Left ventricle myocardium inferior (tissue), 1 donor: ENCODE results near the gene GCNT1. TPM values are rescaled to one million over a fixed set of nuclear protein-coding genes. Genes with fewer than 3 reads are reported as not detected.

Experiments used
- DNase-seq: peaks from one replicate; pipeline ENCODE4 v3.0.0-alpha.2; 2020
- H3K27ac ChIP-seq: fragments of 200-600 bp; replicated peaks from 2 replicates; pipeline ENCODE4 v1.8.0; 2021
- H3K27me3 ChIP-seq: fragments of 200-600 bp; 2 replicates; pipeline ENCODE4 v1.8.0; 2021; ENCODE audit warnings: low read depth
- H3K36me3 ChIP-seq: fragments of 200-600 bp; 2 replicates; pipeline ENCODE4 v1.8.0; 2021
- H3K4me1 ChIP-seq: fragments of 200-600 bp; 2 replicates; pipeline ENCODE4 v1.8.0; 2021
- H3K4me3 ChIP-seq: fragments of 200-600 bp; 2 replicates; pipeline ENCODE4 v1.8.0; 2021; ENCODE audit warnings: mild to moderate bottlenecking, moderate library complexity
- H3K9me3 ChIP-seq: fragments of 200-600 bp; replicated peaks from 2 replicates; pipeline ENCODE4 v1.8.0; 2021
- intact Hi-C: fragments of 100-400 bp; cut with micrococcal nuclease; formaldehyde crosslinking; loops from one replicate; pipeline ENCODE4 v1.11.0; 2022
- total RNA-seq: library from RNA; stranded (reverse); fragmentation: NEBNext Ultra II Directional; extraction: Animal tissue kit (Norgen Biotek cat#: 25700); gene quantifications from one replicate; pipeline ENCODE4 v1.2.1, GENCODE V29; 2021
- TF ChIP-seq, protein P1 (sequence below): fragments of 200-600 bp; IDR thresholded peaks from 2 replicates; pipeline ENCODE4 v1.8.0; 2021; ENCODE audit warnings: antibody characterized with exemption, mild to moderate bottlenecking, borderline replicate concordance
- donor health status: DM: no; HTN: yes; CAD: no; lungs with severe emphysema.

Gene GCNT1
- total RNA-seq, 1 donor from 2014 or later = 1.3 TPM

DNA sequence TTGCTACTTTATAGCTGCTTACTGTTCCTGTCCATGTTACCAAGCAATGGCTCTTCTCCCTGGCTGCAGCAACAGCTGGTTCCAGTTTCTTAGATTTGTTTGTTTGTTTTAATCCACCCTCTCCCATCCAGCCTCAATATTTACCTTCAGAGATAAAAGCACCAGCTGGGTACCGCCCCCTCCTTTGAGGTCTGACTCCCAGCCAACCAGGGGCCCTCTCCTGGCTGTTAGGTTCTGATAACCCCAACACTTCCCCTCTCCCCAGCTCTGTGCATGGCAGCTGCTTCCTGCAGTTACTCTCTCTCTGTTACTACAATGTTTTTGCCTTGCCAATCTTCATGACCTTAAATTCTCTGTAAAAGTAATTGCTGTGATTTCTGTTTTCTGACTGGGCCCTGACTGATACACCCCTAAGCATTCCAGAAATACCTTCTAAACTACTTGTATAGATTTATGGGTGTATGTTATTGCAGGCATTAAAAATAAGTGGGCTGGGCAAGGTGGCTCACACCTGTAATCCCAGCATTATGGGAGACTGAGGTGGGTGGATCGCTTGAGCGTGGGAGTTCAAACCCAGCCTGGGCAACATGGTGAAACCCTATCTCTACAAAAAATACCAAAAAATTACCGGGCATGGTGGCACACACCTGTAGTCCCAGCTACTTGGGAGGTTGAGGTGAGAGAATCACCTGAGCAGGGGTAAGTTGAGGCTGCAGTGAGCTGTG, 2.6 kb upstream of the GCNT1 start:
- intact Hi-C loops = no loop called here
- TF ChIP-seq, protein P1, sequence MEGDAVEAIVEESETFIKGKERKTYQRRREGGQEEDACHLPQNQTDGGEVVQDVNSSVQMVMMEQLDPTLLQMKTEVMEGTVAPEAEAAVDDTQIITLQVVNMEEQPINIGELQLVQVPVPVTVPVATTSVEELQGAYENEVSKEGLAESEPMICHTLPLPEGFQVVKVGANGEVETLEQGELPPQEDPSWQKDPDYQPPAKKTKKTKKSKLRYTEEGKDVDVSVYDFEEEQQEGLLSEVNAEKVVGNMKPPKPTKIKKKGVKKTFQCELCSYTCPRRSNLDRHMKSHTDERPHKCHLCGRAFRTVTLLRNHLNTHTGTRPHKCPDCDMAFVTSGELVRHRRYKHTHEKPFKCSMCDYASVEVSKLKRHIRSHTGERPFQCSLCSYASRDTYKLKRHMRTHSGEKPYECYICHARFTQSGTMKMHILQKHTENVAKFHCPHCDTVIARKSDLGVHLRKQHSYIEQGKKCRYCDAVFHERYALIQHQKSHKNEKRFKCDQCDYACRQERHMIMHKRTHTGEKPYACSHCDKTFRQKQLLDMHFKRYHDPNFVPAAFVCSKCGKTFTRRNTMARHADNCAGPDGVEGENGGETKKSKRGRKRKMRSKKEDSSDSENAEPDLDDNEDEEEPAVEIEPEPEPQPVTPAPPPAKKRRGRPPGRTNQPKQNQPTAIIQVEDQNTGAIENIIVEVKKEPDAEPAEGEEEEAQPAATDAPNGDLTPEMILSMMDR = no peak
- Histone ChIP-seq H3K27ac (no peak overlapping the region), H3K9me3 (no peaks in the 10 kb centered on the region), H3K4me3 (no peak overlapping the region), H3K27me3 (peaks cover 25% of the 10 kb centered on the region), H3K36me3 (no peaks in the 10 kb centered on the region), H3K4me1 (peaks cover 19% of the 10 kb centered on the region)
- no peak for DNase-seq

DNA sequence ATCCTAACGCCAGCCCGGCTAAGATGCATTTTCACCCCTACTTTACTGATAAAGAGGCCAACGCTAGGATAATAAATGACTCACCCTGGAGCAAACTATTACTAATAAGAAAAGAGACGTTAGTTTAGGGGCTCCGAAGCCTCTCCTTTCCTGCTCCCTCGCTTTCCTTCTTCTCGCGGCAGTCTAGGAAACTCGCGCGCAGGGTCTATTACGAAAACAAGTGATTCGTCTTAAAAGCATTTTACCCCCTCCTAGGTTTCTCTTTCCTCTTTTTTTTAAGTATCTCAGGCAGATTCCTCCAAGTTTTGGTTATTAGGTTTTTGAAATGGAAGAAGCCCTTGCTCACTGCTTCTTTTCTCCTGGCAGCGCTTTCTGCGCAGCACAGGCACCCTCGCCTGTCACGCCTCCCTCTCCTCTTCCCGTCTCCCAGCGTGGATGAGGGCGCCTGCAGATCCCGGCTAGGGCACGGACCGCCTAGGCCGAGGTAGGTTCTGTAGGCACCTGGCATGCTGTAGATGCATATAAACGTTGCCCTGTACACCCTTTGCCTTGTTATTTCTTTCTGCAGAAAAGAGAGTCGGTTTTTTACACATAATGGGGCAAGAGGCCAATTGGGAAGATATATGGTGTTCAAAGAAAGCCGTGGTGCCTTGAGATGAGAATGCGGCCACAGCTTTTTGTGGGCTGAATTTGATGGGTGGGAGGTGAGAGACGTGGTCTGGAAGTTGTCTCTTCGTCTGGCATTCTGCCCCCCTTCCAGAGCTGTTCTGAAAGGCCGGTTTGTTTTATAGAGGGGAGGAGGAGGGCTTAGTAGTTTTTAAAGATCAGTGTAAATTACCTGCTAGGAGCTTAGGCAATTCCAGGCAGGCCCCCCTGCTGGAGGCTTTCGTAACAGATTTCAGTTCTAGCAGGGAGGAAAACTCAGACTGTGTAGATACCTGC, 983 bp downstream of the GCNT1 start:
- peak overlapping the region; percentile 53 for H3K27ac ChIP-seq
- peaks cover 33% of the 10 kb centered on the region for H3K27me3 ChIP-seq
- H3K4me3 ChIP-seq = peak overlapping the region; percentile 79
- no peaks in the 10 kb centered on the region for H3K36me3 ChIP-seq
- TF ChIP-seq, protein P1 = no peak
- H3K9me3 ChIP-seq = no peaks in the 10 kb centered on the region
- peak; percentile 24 for DNase-seq
- H3K4me1 ChIP-seq = peaks cover 19% of the 10 kb centered on the region
- intact Hi-C loops = no loop called here

DNA sequence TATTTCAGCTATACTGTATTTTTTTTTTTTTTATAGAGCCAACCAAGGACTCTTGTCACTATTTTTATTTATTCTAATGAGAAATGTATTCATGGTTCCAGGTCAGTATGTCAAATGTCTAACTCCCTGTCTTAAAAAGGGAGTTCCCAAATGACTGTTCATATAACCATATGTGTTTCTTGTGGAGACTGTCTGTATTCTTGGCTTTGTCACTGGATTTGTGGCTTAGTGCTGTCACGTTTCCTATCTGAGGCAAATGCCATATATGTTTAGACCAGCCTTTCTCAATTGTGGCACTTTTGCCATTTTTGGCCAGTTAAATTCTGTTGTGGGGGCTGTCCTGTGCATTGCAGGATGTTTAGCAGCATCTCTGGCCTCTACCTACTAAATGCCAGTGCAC, 3.1 kb downstream of the GCNT1 start:
- TF ChIP-seq, protein P1 = no peak
- Histone ChIP-seq H3K4me3 (no peak overlapping the region), H3K27ac (no peak overlapping the region), H3K27me3 (peaks cover 33% of the 10 kb centered on the region), H3K9me3 (no peaks in the 10 kb centered on the region), H3K4me1 (peaks cover 19% of the 10 kb centered on the region), H3K36me3 (no peaks in the 10 kb centered on the region)
- intact Hi-C loops = no loop called here
- DNase-seq = no peak

DNA sequence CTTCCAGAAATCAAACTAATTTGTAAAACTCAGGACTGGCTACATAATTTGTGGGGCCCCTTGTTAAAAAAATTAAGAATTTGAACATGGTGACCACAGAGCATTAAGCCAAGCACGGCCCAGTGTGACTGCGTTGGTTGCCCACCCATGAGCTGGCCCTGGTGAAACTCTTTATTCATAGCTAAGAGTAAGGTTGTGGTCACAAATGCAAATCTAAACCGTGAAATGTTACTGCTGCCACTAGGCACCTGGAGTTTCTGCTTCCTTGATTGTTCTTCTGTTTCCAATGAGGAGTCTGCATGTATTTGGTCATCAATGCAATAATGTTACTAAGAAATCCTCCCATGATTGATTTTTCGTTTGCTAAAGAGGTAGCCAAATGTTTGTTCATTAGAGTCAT, 4.2 kb downstream of the GCNT1 start:
- Histone ChIP-seq H3K27ac (no peak overlapping the region), H3K36me3 (no peaks in the 10 kb centered on the region), H3K27me3 (peaks cover 33% of the 10 kb centered on the region), H3K4me3 (no peak overlapping the region), H3K9me3 (no peaks in the 10 kb centered on the region), H3K4me1 (peaks cover 19% of the 10 kb centered on the region)
- intact Hi-C loops = no loop called here
- TF ChIP-seq, protein P1 = no peak
- DNase-seq = no peak

DNA sequence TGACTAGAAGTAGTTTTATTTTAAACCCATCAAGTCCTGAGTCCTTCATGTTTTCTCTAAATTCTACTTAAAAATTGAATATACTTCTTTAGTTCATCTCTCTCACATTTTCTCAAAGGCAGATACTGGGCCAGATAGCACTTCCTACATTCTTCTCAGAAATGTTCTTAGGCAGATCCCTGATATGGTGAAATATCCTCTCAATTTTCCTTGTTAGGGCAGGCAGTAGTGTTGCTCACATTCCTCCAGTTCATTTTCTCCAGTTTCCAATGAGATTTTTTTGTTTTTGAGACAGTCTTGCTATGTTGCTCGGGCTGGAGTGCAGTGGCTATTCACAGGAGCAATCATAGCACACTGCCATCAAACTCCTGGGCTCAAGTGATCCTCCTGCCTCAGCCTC, 5.7 kb downstream of the GCNT1 start:
- no peaks in the 10 kb centered on the region for H3K36me3 ChIP-seq
- peaks cover 24% of the 10 kb centered on the region for H3K27me3 ChIP-seq
- TF ChIP-seq, protein P1 = no peak
- H3K27ac ChIP-seq = no peak overlapping the region
- no peaks in the 10 kb centered on the region for H3K9me3 ChIP-seq
- intact Hi-C loops = no loop called here
- no peak overlapping the region for H3K4me3 ChIP-seq
- DNase-seq = no peak
- peaks cover 8% of the 10 kb centered on the region for H3K4me1 ChIP-seq
